ENCODE results near the gene IL36A.

IL36A gene

GRCh38 chr2:113027691-113028090, 22.4 kb downstream of the IL36A start:
- Histone ChIP-seq H3K27me3 (ENCODE audit: insufficient read depth, low read length) (no peaks in the 10 kb centered on the region; the same call in 1 of the 2 replicates), H3K9ac (ENCODE audit: low read depth, low read length) (no peak overlapping the region), H3K9me3 (ENCODE audit: insufficient read depth, low read depth, low read length) (no peaks in the 10 kb centered on the region), H3K4me1 (ENCODE audit: insufficient read depth, low read length) (0 out of 2 replicates have a peak, but pooled peaks cover 5% of the 10 kb centered on the region), H3K36me3 (ENCODE audit: insufficient read depth, low read depth, low read length) (no peaks in the 10 kb centered on the region), H3K27ac (ENCODE audit: low read length) (no peak overlapping the region), H3K4me3 (ENCODE audit: low read length) (no peak overlapping the region)

- Histone ChIP-seq H3K27ac (ENCODE audit: low read length) (no peak overlapping the region), H3K27me3 (ENCODE audit: insufficient read depth, low read length) (no peaks in the 10 kb centered on the region; the same call in 1 of the 2 replicates), H3K9me3 (ENCODE audit: insufficient read depth, low read depth, low read length) (no peaks in the 10 kb centered on the region), H3K4me1 (ENCODE audit: insufficient read depth, low read length) (0 out of 2 replicates have a peak, but pooled peaks cover 5% of the 10 kb centered on the region), H3K9ac (ENCODE audit: low read depth, low read length) (no peak overlapping the region), H3K4me3 (ENCODE audit: low read length) (no peak overlapping the region), H3K36me3 (ENCODE audit: insufficient read depth, low read depth, low read length) (no peaks in the 10 kb centered on the region)
Observed at GRCh38 chr2:113028112-113028511, 22.9 kb downstream of the IL36A start.

- Histone ChIP-seq H3K27ac (ENCODE audit: low read length) (no peak overlapping the region), H3K9ac (ENCODE audit: low read depth, low read length) (no peak overlapping the region), H3K36me3 (ENCODE audit: insufficient read depth, low read depth, low read length) (no peaks in the 10 kb centered on the region), H3K9me3 (ENCODE audit: insufficient read depth, low read depth, low read length) (no peaks in the 10 kb centered on the region), H3K4me1 (ENCODE audit: insufficient read depth, low read length) (0 out of 2 replicates have a peak, but pooled peaks cover 2% of the 10 kb centered on the region), H3K27me3 (ENCODE audit: insufficient read depth, low read length) (no peaks in the 10 kb centered on the region), H3K4me3 (ENCODE audit: low read length) (no peak overlapping the region)
Observed at GRCh38 chr2:113032737-113033136, 27.5 kb downstream of the IL36A start.

- H3K36me3 ChIP-seq (ENCODE audit: insufficient read depth, low read depth, low read length) = no peaks in the 10 kb centered on the region
- H3K27me3 ChIP-seq (ENCODE audit: insufficient read depth, low read length) = no peaks in the 10 kb centered on the region
- H3K4me3 ChIP-seq (ENCODE audit: low read length) = no peak overlapping the region
- no peak overlapping the region for H3K27ac ChIP-seq (ENCODE audit: low read length)
- no peak overlapping the region for H3K9ac ChIP-seq (ENCODE audit: low read depth, low read length)
- no peaks in the 10 kb centered on the region for H3K4me1 ChIP-seq (ENCODE audit: insufficient read depth, low read length)
- no peaks in the 10 kb centered on the region; the same call in 1 of the 2 replicates for H3K9me3 ChIP-seq (ENCODE audit: insufficient read depth, low read depth, low read length)
Observed at GRCh38 chr2:113034016-113034415, 28.8 kb downstream of the IL36A start.

GRCh38 chr2:113036763-113037162, 31.5 kb downstream of the IL36A start:
- Histone ChIP-seq H3K4me1 (ENCODE audit: insufficient read depth, low read length) (no peaks in the 10 kb centered on the region), H3K27ac (ENCODE audit: low read length) (no peak overlapping the region), H3K27me3 (ENCODE audit: insufficient read depth, low read length) (no peaks in the 10 kb centered on the region), H3K9ac (ENCODE audit: low read depth, low read length) (no peak overlapping the region), H3K4me3 (ENCODE audit: low read length) (no peak overlapping the region), H3K36me3 (ENCODE audit: insufficient read depth, low read depth, low read length) (no peaks in the 10 kb centered on the region), H3K9me3 (ENCODE audit: insufficient read depth, low read depth, low read length) (no peaks in the 10 kb centered on the region; the same call in 1 of the 2 replicates)

- H3K4me3 ChIP-seq (ENCODE audit: low read length) = no peak overlapping the region
- no peaks in the 10 kb centered on the region for H3K27me3 ChIP-seq (ENCODE audit: insufficient read depth, low read length)
- no peaks in the 10 kb centered on the region for H3K4me1 ChIP-seq (ENCODE audit: insufficient read depth, low read length)
- no peaks in the 10 kb centered on the region; the same call in 1 of the 2 replicates for H3K9me3 ChIP-seq (ENCODE audit: insufficient read depth, low read depth, low read length)
- no peaks in the 10 kb centered on the region for H3K36me3 ChIP-seq (ENCODE audit: insufficient read depth, low read depth, low read length)
- H3K27ac ChIP-seq (ENCODE audit: low read length) = no peak overlapping the region
- no peak overlapping the region for H3K9ac ChIP-seq (ENCODE audit: low read depth, low read length)
Observed at GRCh38 chr2:113038291-113038690, 33.0 kb downstream of the IL36A start.

- H3K36me3 ChIP-seq (ENCODE audit: insufficient read depth, low read depth, low read length) = no peaks in the 10 kb centered on the region
- no peaks in the 10 kb centered on the region for H3K27me3 ChIP-seq (ENCODE audit: insufficient read depth, low read length)
- H3K9ac ChIP-seq (ENCODE audit: low read depth, low read length) = no peak overlapping the region
- no peak overlapping the region for H3K27ac ChIP-seq (ENCODE audit: low read length)
- no peaks in the 10 kb centered on the region for H3K4me1 ChIP-seq (ENCODE audit: insufficient read depth, low read length)
- H3K9me3 ChIP-seq (ENCODE audit: insufficient read depth, low read depth, low read length) = no peaks in the 10 kb centered on the region; the same call in 1 of the 2 replicates
- no peak overlapping the region for H3K4me3 ChIP-seq (ENCODE audit: low read length)
Observed at GRCh38 chr2:113039158-113039557, 33.9 kb downstream of the IL36A start.

GRCh38 chr2:113039719-113040118, 34.5 kb downstream of the IL36A start:
- Histone ChIP-seq H3K9me3 (ENCODE audit: insufficient read depth, low read depth, low read length) (no peaks in the 10 kb centered on the region; the same call in 1 of the 2 replicates), H3K4me3 (ENCODE audit: low read length) (no peak overlapping the region), H3K27me3 (ENCODE audit: insufficient read depth, low read length) (no peaks in the 10 kb centered on the region), H3K4me1 (ENCODE audit: insufficient read depth, low read length) (no peaks in the 10 kb centered on the region), H3K27ac (ENCODE audit: low read length) (no peak overlapping the region), H3K36me3 (ENCODE audit: insufficient read depth, low read depth, low read length) (no peaks in the 10 kb centered on the region), H3K9ac (ENCODE audit: low read depth, low read length) (no peak overlapping the region)

GRCh38 chr2:113041871-113042270, 36.6 kb downstream of the IL36A start:
- Histone ChIP-seq H3K9ac (ENCODE audit: low read depth, low read length) (no peak overlapping the region), H3K27ac (ENCODE audit: low read length) (no peak overlapping the region), H3K36me3 (ENCODE audit: insufficient read depth, low read depth, low read length) (no peaks in the 10 kb centered on the region), H3K9me3 (ENCODE audit: insufficient read depth, low read depth, low read length) (peaks cover under 1% of the 10 kb centered on the region), H3K4me1 (ENCODE audit: insufficient read depth, low read length) (no peaks in the 10 kb centered on the region), H3K27me3 (ENCODE audit: insufficient read depth, low read length) (no peaks in the 10 kb centered on the region), H3K4me3 (ENCODE audit: low read length) (no peak overlapping the region)

GRCh38 chr2:113046465-113046864, 41.2 kb downstream of the IL36A start:
- H3K9me3 ChIP-seq (ENCODE audit: insufficient read depth, low read depth, low read length) = peaks cover 11% of the 10 kb centered on the region; the same call in 1 of the 2 replicates
- H3K36me3 ChIP-seq (ENCODE audit: insufficient read depth, low read depth, low read length) = no peaks in the 10 kb centered on the region
- H3K27ac ChIP-seq (ENCODE audit: low read length) = no peak overlapping the region
- no peaks in the 10 kb centered on the region for H3K27me3 ChIP-seq (ENCODE audit: insufficient read depth, low read length)
- H3K9ac ChIP-seq (ENCODE audit: low read depth, low read length) = no peak overlapping the region
- no peak overlapping the region for H3K4me3 ChIP-seq (ENCODE audit: low read length)
- no peaks in the 10 kb centered on the region for H3K4me1 ChIP-seq (ENCODE audit: insufficient read depth, low read length)

- Histone ChIP-seq H3K36me3 (ENCODE audit: insufficient read depth, low read depth, low read length) (no peaks in the 10 kb centered on the region), H3K4me3 (ENCODE audit: low read length) (no peak overlapping the region), H3K9ac (ENCODE audit: low read depth, low read length) (no peak overlapping the region), H3K9me3 (ENCODE audit: insufficient read depth, low read depth, low read length) (peaks cover 41% of the 10 kb centered on the region), H3K27ac (ENCODE audit: low read length) (no peak overlapping the region), H3K27me3 (ENCODE audit: insufficient read depth, low read length) (no peaks in the 10 kb centered on the region), H3K4me1 (ENCODE audit: insufficient read depth, low read length) (no peaks in the 10 kb centered on the region)
Observed at GRCh38 chr2:113050921-113051895, 45.9 kb downstream of the IL36A start.

- no peak within 1 kb of the TSS for H3K27ac ChIP-seq (ENCODE audit: low read length)
- H3K27me3 ChIP-seq (ENCODE audit: insufficient read depth, low read length) = no peaks in the 10 kb centered on the region
- no peak within 1 kb of the TSS for H3K4me3 ChIP-seq (ENCODE audit: low read length)
- peaks cover 42% of the 10 kb centered on the region for H3K9me3 ChIP-seq (ENCODE audit: insufficient read depth, low read depth, low read length)
- no peaks in the 10 kb centered on the region for H3K36me3 ChIP-seq (ENCODE audit: insufficient read depth, low read depth, low read length)
- H3K4me1 ChIP-seq (ENCODE audit: insufficient read depth, low read length) = no peaks in the 10 kb centered on the region
- H3K9ac ChIP-seq (ENCODE audit: low read depth, low read length) = no peak within 1 kb of the TSS
Observed at GRCh38 chr2:113052396-113052917, 47.2 kb downstream of the IL36A start, which contains the start of gene IL36B. Gene IL36B, minus strand, starts transcription at chr2:113052867.
